ENCODE measurements around the gene KRTAP10-3. TPM values are rescaled to one million over a fixed set of nuclear protein-coding genes. Genes with fewer than 3 reads are reported as not detected.

Gene KRTAP10-3
- total RNA-seq, 1 donor from 2014 or later: not detected

- peaks cover 11% of the 10 kb centered on the region for H3K9me3 ChIP-seq (ENCODE audit: insufficient read depth, low read depth, low read length)
- TF ChIP-seq EZH2 (IDR thresholded peaks at IDR 0.05; ENCODE audit: insufficient read depth, low read length): no peak
- no peak for TF ChIP-seq CTCF (IDR thresholded peaks at IDR 0.05; ENCODE audit: insufficient read depth, low read depth, low read length)
- Mint-ChIP-seq H3K4me1 (ENCODE audit: low read depth, unreplicated experiment) (peaks cover 3% of the 10 kb centered on the region), H3K27ac (ENCODE audit: unreplicated experiment) (no peak overlapping the region), H3K36me3 (ENCODE audit: low read depth, unreplicated experiment) (peaks cover 6% of the 10 kb centered on the region), H3K27me3 (ENCODE audit: low read depth, unreplicated experiment) (peaks cover 10% of the 10 kb centered on the region), H3K4me3 (ENCODE audit: unreplicated experiment) (no peak overlapping the region), H3K9me3 (ENCODE audit: unreplicated experiment) (peaks cover 17% of the 10 kb centered on the region)
- FAIRE-seq: no peak
- no peaks in the 10 kb centered on the region for H4K20me1 ChIP-seq (ENCODE audit: insufficient read depth, low read length)
- H3K27me3 ChIP-seq (ENCODE audit: insufficient read depth, low read length): no peaks in the 10 kb centered on the region
- no peak overlapping the region for H3K27ac ChIP-seq (ENCODE audit: low read depth, low read length)
- H3K9ac ChIP-seq (ENCODE audit: low read length): no peak overlapping the region
- H3K36me3 ChIP-seq (ENCODE audit: insufficient read depth, low read length): no peaks in the 10 kb centered on the region
- H3K4me2 ChIP-seq (ENCODE audit: low read length): no peak overlapping the region
- H2AFZ ChIP-seq (ENCODE audit: low read depth, low read length): no peak overlapping the region
- H3K79me2 ChIP-seq (ENCODE audit: insufficient read depth, low read length): no peaks in the 10 kb centered on the region
- H3K4me3 ChIP-seq (ENCODE audit: insufficient read depth, low read depth, low read length): no peak overlapping the region
- no peak for DNase-seq (ENCODE audit: low read depth)
- no peaks in the 10 kb centered on the region for H3K4me1 ChIP-seq (ENCODE audit: insufficient read depth, low read length)
Observed at GRCh38 chr21:44568261-44568660, 9.7 kb upstream of the KRTAP10-3 start.

GRCh38 chr21:44567481-44568171, 9.0 kb upstream of the KRTAP10-3 start:
- no peaks in the 10 kb centered on the region for H3K4me1 ChIP-seq (ENCODE audit: insufficient read depth, low read length)
- no peaks in the 10 kb centered on the region for H3K36me3 ChIP-seq (ENCODE audit: insufficient read depth, low read length)
- Mint-ChIP-seq H3K27me3 (ENCODE audit: low read depth, unreplicated experiment) (peaks cover 10% of the 10 kb centered on the region), H3K36me3 (ENCODE audit: low read depth, unreplicated experiment) (peaks cover 4% of the 10 kb centered on the region), H3K4me3 (ENCODE audit: unreplicated experiment) (no peak overlapping the region), H3K27ac (ENCODE audit: unreplicated experiment) (no peak overlapping the region), H3K9me3 (ENCODE audit: unreplicated experiment) (peaks cover 17% of the 10 kb centered on the region), H3K4me1 (ENCODE audit: low read depth, unreplicated experiment) (no peaks in the 10 kb centered on the region)
- H3K27ac ChIP-seq (ENCODE audit: low read depth, low read length): no peak overlapping the region
- peaks cover 11% of the 10 kb centered on the region for H3K9me3 ChIP-seq (ENCODE audit: insufficient read depth, low read depth, low read length)
- H3K4me3 ChIP-seq (ENCODE audit: insufficient read depth, low read depth, low read length): no peak overlapping the region
- DNase-seq (ENCODE audit: low read depth) (no peak), FAIRE-seq (no peak)
- H3K9ac ChIP-seq (ENCODE audit: low read length): no peak overlapping the region
- no peak overlapping the region for H2AFZ ChIP-seq (ENCODE audit: low read depth, low read length)
- no peaks in the 10 kb centered on the region for H3K27me3 ChIP-seq (ENCODE audit: insufficient read depth, low read length)
- H3K4me2 ChIP-seq (ENCODE audit: low read length): no peak overlapping the region
- no peaks in the 10 kb centered on the region for H3K79me2 ChIP-seq (ENCODE audit: insufficient read depth, low read length)
- no peaks in the 10 kb centered on the region for H4K20me1 ChIP-seq (ENCODE audit: insufficient read depth, low read length)
- TF ChIP-seq CTCF (IDR thresholded peaks at IDR 0.05; ENCODE audit: insufficient read depth, low read depth, low read length): no peak
- no peak for TF ChIP-seq EZH2 (IDR thresholded peaks at IDR 0.05; ENCODE audit: insufficient read depth, low read length)

GRCh38 chr21:44566403-44566802, 7.8 kb upstream of the KRTAP10-3 start:
- Histone ChIP-seq H3K36me3 (ENCODE audit: insufficient read depth, low read length) (no peaks in the 10 kb centered on the region), H3K4me1 (ENCODE audit: insufficient read depth, low read length) (no peaks in the 10 kb centered on the region), H4K20me1 (ENCODE audit: insufficient read depth, low read length) (no peaks in the 10 kb centered on the region), H3K4me2 (ENCODE audit: low read length) (no peak overlapping the region), H3K27ac (ENCODE audit: low read depth, low read length) (no peak overlapping the region), H3K79me2 (ENCODE audit: insufficient read depth, low read length) (no peaks in the 10 kb centered on the region), H3K4me3 (ENCODE audit: insufficient read depth, low read depth, low read length) (no peak overlapping the region), H3K27me3 (ENCODE audit: insufficient read depth, low read length) (no peaks in the 10 kb centered on the region), H2AFZ (ENCODE audit: low read depth, low read length) (no peak overlapping the region), H3K9me3 (ENCODE audit: insufficient read depth, low read depth, low read length) (peaks cover 5% of the 10 kb centered on the region), H3K9ac (ENCODE audit: low read length) (no peak overlapping the region)
- peaks cover 15% of the 10 kb centered on the region for H3K9me3 Mint-ChIP-seq (ENCODE audit: unreplicated experiment)
- peaks cover 2% of the 10 kb centered on the region for H3K36me3 Mint-ChIP-seq (ENCODE audit: low read depth, unreplicated experiment)
- H3K27me3 Mint-ChIP-seq (ENCODE audit: low read depth, unreplicated experiment): peaks cover 10% of the 10 kb centered on the region
- DNase-seq (ENCODE audit: low read depth) (no peak), FAIRE-seq (no peak)
- no peak overlapping the region for H3K4me3 Mint-ChIP-seq (ENCODE audit: unreplicated experiment)
- no peak for TF ChIP-seq CTCF (IDR thresholded peaks at IDR 0.05; ENCODE audit: insufficient read depth, low read depth, low read length)
- TF ChIP-seq EZH2 (IDR thresholded peaks at IDR 0.05; ENCODE audit: insufficient read depth, low read length): no peak
- no peak overlapping the region for H3K27ac Mint-ChIP-seq (ENCODE audit: unreplicated experiment)
- H3K4me1 Mint-ChIP-seq (ENCODE audit: low read depth, unreplicated experiment): no peaks in the 10 kb centered on the region

Measured in astrocyte (in vitro differentiated cells and primary cell).